NCI-H1436 treated with DMSO at 0.1 percent for 48 hours (cell line): Measurements from ENCODE around the gene RNF186.
"Not testable (repeated sequence)": the region's sequence is repeated elsewhere in the genome, so short reads cannot be mapped to it uniquely, and the experiment has no call there.

Experiments used
- DNase-seq: peaks from one replicate; lab custom pipeline; 2025; lab: John Stamatoyannopoulos, UW

RNF186 gene

GRCh38 chr1:19793360-19794046 lies 21.6 kb downstream of the RNF186 start:
- DNase-seq = no peak

- no peak for DNase-seq
Observed at GRCh38 chr1:19792237-19793002, 22.7 kb downstream of the RNF186 start.

- DNase-seq = not testable (repeated sequence)
Observed at GRCh38 chr1:19790061-19790975, 24.8 kb downstream of the RNF186 start.

- no peak for DNase-seq
Observed at GRCh38 chr1:19786988-19787423, 28.1 kb downstream of the RNF186 start.

- DNase-seq = no peak
Observed at GRCh38 chr1:19785660-19786059, 29.4 kb downstream of the RNF186 start.

GRCh38 chr1:19780267-19780877 lies 34.7 kb downstream of the RNF186 start:
- no peak for DNase-seq

- no peak for DNase-seq
Observed at GRCh38 chr1:19776933-19777332, 38.1 kb downstream of the RNF186 start.

- DNase-seq = no peak
Observed at GRCh38 chr1:19776287-19776686, 38.8 kb downstream of the RNF186 start.

- DNase-seq = no peak
Observed at GRCh38 chr1:19775831-19776230, 39.3 kb downstream of the RNF186 start.

GRCh38 chr1:19775317-19775716 lies 39.8 kb downstream of the RNF186 start:
- no peak for DNase-seq

- no peak for DNase-seq
Observed at GRCh38 chr1:19774180-19774785, 40.8 kb downstream of the RNF186 start.

- no peak for DNase-seq
Observed at GRCh38 chr1:19773485-19773884, 41.6 kb downstream of the RNF186 start.

GRCh38 chr1:19772053-19772452 lies 43.0 kb downstream of the RNF186 start:
- DNase-seq = no peak

- no peak for DNase-seq
Observed at GRCh38 chr1:19771350-19771749, 43.7 kb downstream of the RNF186 start.

GRCh38 chr1:19770436-19771190 lies 44.5 kb downstream of the RNF186 start:
- no peak for DNase-seq

GRCh38 chr1:19769211-19769932 lies 45.7 kb downstream of the RNF186 start:
- no peak for DNase-seq

GRCh38 chr1:19768353-19769210 lies 46.5 kb downstream of the RNF186 start:
- no peak for DNase-seq

GRCh38 chr1:19765623-19766022 lies 49.5 kb downstream of the RNF186 start:
- DNase-seq = no peak

- DNase-seq = no peak
Observed at GRCh38 chr1:19764848-19765247, 50.2 kb downstream of the RNF186 start.
